Endothelial cell of umbilical vein (primary cell): ENCODE measurements around the gene TRAP1. TPM values are rescaled to one million over a fixed set of nuclear protein-coding genes. Genes with fewer than 3 reads are reported as not detected.

Source experiments
- BruUV-seq: library from RNA; stranded (reverse); fragments of 400-500 nt; replicated peaks from 2 replicates; lab custom pipeline; 2021; lab: Mats Ljungman, UMichigan
- CTCF ChIA-PET: fragments of 300-600, 350-600 bp; sonication (Branson Sonifier 250); formaldehyde crosslinking; loops from one replicate; lab custom pipeline; 2021; ENCODE audit warnings: antibody characterized with exemption, inconsistent platforms; lab: Charles Lee
- POLR2A ChIA-PET: fragments of 300-600, 350-600 bp; sonication (Branson Sonifier 250); formaldehyde crosslinking; loops from one replicate; lab custom pipeline; 2021; ENCODE audit warnings: antibody characterized with exemption, inconsistent platforms; lab: Charles Lee
- DNase-seq: peaks from one replicate; pipeline ENCODE4 v3.0.0-alpha.2; 2011; ENCODE audit warnings: low read depth, low spot score
- FAIRE-seq: peaks from 2 replicates; lab custom pipeline; 2011; peaks lifted over from hg19 to GRCh38; lab: Jason Lieb, UNC
- H2AFZ ChIP-seq: 2 replicates; pipeline ENCODE4 v1.6.0; 2012; ENCODE audit warnings: low read depth, low read length, control low read depth, inconsistent platforms
- H3K27ac ChIP-seq: 2 replicates; pipeline ENCODE4 v1.5.1; 2011; ENCODE audit warnings: low read depth, mild to moderate bottlenecking, control low read depth, low read length, moderate library complexity; ENCODE audit not compliant: insufficient read depth
- H3K27me3 ChIP-seq, 2 experiments: 2 replicates each; pipeline versions ENCODE4 v1.6.0 to v1.6.1; 2011; ENCODE audit warnings: low read length in 2 of 2, mixed read lengths in 1 of 2; ENCODE audit not compliant: control insufficient read depth in 2 of 2, insufficient read depth in 2 of 2
- H3K36me3 ChIP-seq, 2 experiments: 2 replicates in 1 of 2; 3 replicates in 1 of 2; pipeline ENCODE4 v1.5.1; 2011; ENCODE audit warnings: low read length in 2 of 2, mild to moderate bottlenecking in 1 of 2, moderate library complexity in 1 of 2; ENCODE audit not compliant: control insufficient read depth in 2 of 2, insufficient read depth in 2 of 2; ENCODE audit errors: extremely low read depth in 1 of 2
- H3K4me1 ChIP-seq: 3 replicates; pipeline ENCODE4 v1.5.1; 2011; ENCODE audit warnings: mild to moderate bottlenecking, low read length; ENCODE audit not compliant: control insufficient read depth, insufficient read depth; ENCODE audit errors: extremely low read depth
- H3K4me2 ChIP-seq: 2 replicates; pipeline ENCODE4 v1.6.1; 2011; ENCODE audit warnings: low read length, control low read depth, mixed read lengths; ENCODE audit not compliant: insufficient read depth
- H3K4me3 ChIP-seq, 3 experiments: fragments of 200-600 bp in 1 of 3; sonication (generic), shearing (Covaris generic) in 1 of 3; replicated peaks in 1 of 3; 2 replicates each; pipeline ENCODE4 v1.5.1; 2011 to 2016; ENCODE audit warnings: control low read depth in 3 of 3, low read length in 3 of 3, mild to moderate bottlenecking in 2 of 3, inconsistent platforms in 1 of 3, low read depth in 1 of 3, moderate library complexity in 1 of 3; ENCODE audit not compliant: insufficient read depth in 1 of 3
- H3K79me2 ChIP-seq: 2 replicates; pipeline ENCODE4 v1.6.0; 2012; ENCODE audit warnings: low read length, inconsistent platforms; ENCODE audit not compliant: control insufficient read depth, insufficient read depth
- H3K9ac ChIP-seq: replicated peaks from 2 replicates; pipeline ENCODE3; 2011; ENCODE audit warnings: low read length, control low read depth; ENCODE audit not compliant: insufficient read depth; ENCODE audit errors: extremely low read depth
- H3K9me1 ChIP-seq: replicated peaks from 3 replicates; pipeline ENCODE4 v1.6.0; 2011; ENCODE audit warnings: mild to moderate bottlenecking, low read length; ENCODE audit not compliant: control insufficient read depth, insufficient read depth; ENCODE audit errors: extremely low read depth
- H3K9me3 ChIP-seq: replicated peaks from 2 replicates; pipeline ENCODE4 v1.5.1; 2012; ENCODE audit warnings: low read length, inconsistent platforms; ENCODE audit not compliant: control insufficient read depth, insufficient read depth
- H4K20me1 ChIP-seq: replicated peaks from 2 replicates; pipeline ENCODE3; 2011; ENCODE audit warnings: mild to moderate bottlenecking, low read length; ENCODE audit not compliant: control insufficient read depth, insufficient read depth; ENCODE audit errors: extremely low read depth
- EZH2 ChIP-seq: IDR thresholded peaks from 2 replicates; pipeline ENCODE4 v1.6.1; 2012; ENCODE audit warnings: borderline replicate concordance, low read depth, mild to moderate bottlenecking, moderate library complexity, low read length, inconsistent platforms; ENCODE audit not compliant: severe bottlenecking
- FOS ChIP-seq: IDR thresholded peaks from 2 replicates; pipeline ENCODE4 v1.6.1; 2011; ENCODE audit warnings: mild to moderate bottlenecking, low read length, moderate library complexity, borderline replicate concordance; ENCODE audit not compliant: insufficient read depth
- GATA2 ChIP-seq: IDR thresholded peaks from 2 replicates; pipeline ENCODE4 v1.7.0; 2011; ENCODE audit warnings: low read depth, mild to moderate bottlenecking, moderate library complexity, mixed read lengths, low read length; ENCODE audit not compliant: insufficient read length, insufficient read depth
- JUN ChIP-seq: IDR thresholded peaks from 2 replicates; pipeline ENCODE4 v1.6.1; 2011; ENCODE audit warnings: borderline replicate concordance, low read depth; ENCODE audit not compliant: insufficient read length, insufficient read depth
- MAX ChIP-seq: IDR thresholded peaks from 2 replicates; pipeline ENCODE4 v1.6.1; 2011; ENCODE audit not compliant: insufficient read depth, insufficient read length
- MYC ChIP-seq: IDR thresholded peaks from one replicate; pipeline ENCODE4 v1.6.1; 2011; ENCODE audit warnings: mild to moderate bottlenecking, low read depth, low read length
- POLR2A ChIP-seq: IDR thresholded peaks from 2 replicates; pipeline ENCODE4 v1.6.1; 2012; ENCODE audit warnings: low read depth, mild to moderate bottlenecking, control low read depth, low read length
- POLR2AphosphoS5 ChIP-seq: IDR thresholded peaks from 2 replicates; pipeline ENCODE4 v1.6.1; 2012; ENCODE audit warnings: low read depth, mild to moderate bottlenecking, control low read depth, low read length, moderate library complexity; ENCODE audit not compliant: insufficient read depth
- dilution Hi-C: fragments of 300-500 bp; cut with MboI; formaldehyde crosslinking; loops from one replicate; pipeline ENCODE4 v1.15.0; 2019; ENCODE audit warnings: low sequenced_read_pairs; ENCODE audit not compliant: extremely low pct_ligation_motif_present
- intact Hi-C: fragments of 100-400 bp; cut with micrococcal nuclease; formaldehyde crosslinking; loops from one replicate; pipeline ENCODE4 v1.10.0; 2022
- polyA plus RNA-seq, 4 experiments: library from polyadenylated mRNA; depleted of rRNA in 3 of 4; stranded (reverse) in 3 of 4; unstranded in 1 of 4; fragments of >200 nt; gene quantifications; 2 replicates each; pipeline versions ENCODE4 v1.2.1 to v1.2.3, GENCODE V29; 2011 to 2012; ENCODE audit warnings: missing spikeins in 1 of 4
- total RNA-seq: library from RNA; stranded (reverse); gene quantifications from 2 replicates; pipeline ENCODE4 v1.2.3, GENCODE V29; 2021
- TF ChIP-seq, protein P1 (sequence below), 2 donors: IDR thresholded peaks; 1 replicate in 1 of 2; 2 replicates in 1 of 2; pipeline ENCODE4 v1.5.1; 2011; ENCODE audit warnings: low read length in 2 of 2, mild to moderate bottlenecking in 2 of 2, moderate library complexity in 2 of 2, control low read depth in 1 of 2, inconsistent platforms in 1 of 2, low read depth in 1 of 2; ENCODE audit not compliant: insufficient read depth in 1 of 2; ENCODE audit errors: extremely low read depth in 1 of 2

TRAP1 gene
- total and polyA plus RNA-seq, 2 donors (not counting 3 experiments of a cell fraction or from before 2014, with no cell fraction given) = 95.6 to 102 TPM

GRCh38 chr16:3668626-3669025 lies 48.7 kb downstream of the TRAP1 start:
- no peak overlapping the region for H2AFZ ChIP-seq
- TF ChIP-seq, protein P1, sequence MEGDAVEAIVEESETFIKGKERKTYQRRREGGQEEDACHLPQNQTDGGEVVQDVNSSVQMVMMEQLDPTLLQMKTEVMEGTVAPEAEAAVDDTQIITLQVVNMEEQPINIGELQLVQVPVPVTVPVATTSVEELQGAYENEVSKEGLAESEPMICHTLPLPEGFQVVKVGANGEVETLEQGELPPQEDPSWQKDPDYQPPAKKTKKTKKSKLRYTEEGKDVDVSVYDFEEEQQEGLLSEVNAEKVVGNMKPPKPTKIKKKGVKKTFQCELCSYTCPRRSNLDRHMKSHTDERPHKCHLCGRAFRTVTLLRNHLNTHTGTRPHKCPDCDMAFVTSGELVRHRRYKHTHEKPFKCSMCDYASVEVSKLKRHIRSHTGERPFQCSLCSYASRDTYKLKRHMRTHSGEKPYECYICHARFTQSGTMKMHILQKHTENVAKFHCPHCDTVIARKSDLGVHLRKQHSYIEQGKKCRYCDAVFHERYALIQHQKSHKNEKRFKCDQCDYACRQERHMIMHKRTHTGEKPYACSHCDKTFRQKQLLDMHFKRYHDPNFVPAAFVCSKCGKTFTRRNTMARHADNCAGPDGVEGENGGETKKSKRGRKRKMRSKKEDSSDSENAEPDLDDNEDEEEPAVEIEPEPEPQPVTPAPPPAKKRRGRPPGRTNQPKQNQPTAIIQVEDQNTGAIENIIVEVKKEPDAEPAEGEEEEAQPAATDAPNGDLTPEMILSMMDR (IDR thresholded peaks at IDR 0.05; ENCODE audit: extremely low read depth in 1 of 2, insufficient read depth in 1 of 2, low read depth in 1 of 2, low read length in 2 of 2) = no peak
- TF ChIP-seq GATA2 (no peak), FOS (no peak), MAX (no peak), EZH2 (no peak), JUN (no peak), MYC (no peak), POLR2AphosphoS5 (no peak), POLR2A (no peak)
- ChIA-PET CTCF (interaction anchor here (0.7 to 1.1 kb wide), 3 partner anchors 11 to 21 kb away, joined by 3 read pairs; no protein-coding TSS in a partner anchor), POLR2A (no interaction called here)
- BruUV-seq = no TSS peak
- H3K4me2 ChIP-seq = no peak overlapping the region
- dilution Hi-C loops (no loop called here), intact Hi-C loops (no loop called here)
- H4K20me1 ChIP-seq = no peaks in the 10 kb centered on the region
- no peaks in the 10 kb centered on the region for H3K4me1 ChIP-seq
- peaks cover 7 to 14% of the 10 kb centered on the region in 2 experiments for H3K36me3 ChIP-seq
- H3K27me3 ChIP-seq = no peaks in the 10 kb centered on the region
- H3K9me3 ChIP-seq = no peaks in the 10 kb centered on the region
- FAIRE-seq (no peak), DNase-seq (no peak)
- H3K4me3 ChIP-seq = no peak overlapping the region
- H3K9me1 ChIP-seq = no peaks in the 10 kb centered on the region
- no peak overlapping the region for H3K27ac ChIP-seq
- H3K9ac ChIP-seq = no peak overlapping the region
- no peaks in the 10 kb centered on the region for H3K79me2 ChIP-seq
